Sigmoid colon (tissue), 7 donors: Measurements from ENCODE around the gene SYMPK. TPM values are rescaled to one million over a fixed set of nuclear protein-coding genes. Genes with fewer than 3 reads are reported as not detected.
A peak's percentile ranks its signal among the peaks of the same experiment; 100 is the strongest.

Experiments used
- DNase-seq: peaks from one replicate; pipeline ENCODE4 v3.0.0-alpha.2; 2019
- H3K27ac ChIP-seq, 4 donors: fragments of 200-600 bp; sonication (generic); one replicate each; pipeline ENCODE4 v1.5.1; 2016 to 2019; ENCODE audit warnings: mild to moderate bottlenecking in 1 of 4
- H3K27me3 ChIP-seq, 3 donors: fragments of 200-600 bp; sonication (generic); one replicate each; pipeline ENCODE4 v1.5.1; 2019; ENCODE audit warnings: mild to moderate bottlenecking in 1 of 3
- H3K36me3 ChIP-seq, 4 donors: fragments of 200-600 bp; sonication (generic); one replicate each; pipeline ENCODE4 v1.5.1; 2016 to 2019
- H3K4me1 ChIP-seq, 4 donors: fragments of 200-600 bp; sonication (generic); one replicate each; pipeline ENCODE4 v1.5.1; 2017 to 2019
- H3K4me3 ChIP-seq, 4 donors: fragments of 200-600 bp; sonication (generic); one replicate each; pipeline ENCODE4 v1.5.1; 2017 to 2019; ENCODE audit warnings: mild to moderate bottlenecking in 2 of 4, moderate library complexity in 1 of 4
- H3K9me3 ChIP-seq, 4 donors: fragments of 200-600 bp in 3 of 4; sonication (generic) in 3 of 4; one replicate each; pipeline versions ENCODE4 v1.5.1 to v1.6.1; 2013 to 2019
- EP300 ChIP-seq, 4 donors: sonication (generic); formaldehyde crosslinking; IDR thresholded peaks; one replicate each; pipeline ENCODE4 v1.6.1; 2017; ENCODE audit warnings: antibody characterized with exemption in 4 of 4
- POLR2A ChIP-seq, 2 donors: fragments of 450-650 bp; IDR thresholded peaks; one replicate each; pipeline ENCODE4 v1.6.1; 2016; ENCODE audit warnings: antibody characterized with exemption in 2 of 2, mild to moderate bottlenecking in 2 of 2, moderate library complexity in 2 of 2
- POLR2AphosphoS5 ChIP-seq, 4 donors: sonication (generic); formaldehyde crosslinking; IDR thresholded peaks; one replicate each; pipeline ENCODE4 v1.6.1; 2017; ENCODE audit warnings: antibody characterized with exemption in 4 of 4
- WGBS, 2 donors: extraction: QIAGEN DNeasy Blood & Tissue Kit; methylation state at CpG; one replicate each; pipeline ENCODE4 v1.1.7; 2013; 5-methylcytosine and 5-hydroxymethylcytosine counted together
- intact Hi-C: fragments of 100-400 bp; cut with DNase I; formaldehyde crosslinking; loops from one replicate; pipeline ENCODE4 v1.15.1; 2023
- polyA plus RNA-seq, 3 donors: library from polyadenylated mRNA; stranded (reverse); fragments of 200-250 nt; gene quantifications; one replicate each; pipeline ENCODE4 v1.2.3, GENCODE V29; 2013
- total RNA-seq, 4 donors: library from RNA; depleted of rRNA; stranded (reverse); fragments of >200 nt; gene quantifications; one replicate each; pipeline ENCODE4 v1.1.0, GENCODE V29; 2016
- TF ChIP-seq, protein P1 (sequence below), 4 experiments: fragments of 450-650 bp in 3 of 4; fragments of 200-600 bp in 1 of 4; IDR thresholded peaks; one replicate each; pipeline ENCODE4 v1.5.1; 2016 to 2019; ENCODE audit warnings: antibody characterized with exemption in 4 of 4, mild to moderate bottlenecking in 3 of 4, moderate library complexity in 2 of 4
- donor health status: healthy with polysubstance abuse.
- donor health status: Bipolar disorder and iron deficiency.
- donor health status: healthy.

Gene SYMPK
- total and polyA plus RNA-seq, 7 donors: 18.2 to 84.4 (median 28.5) TPM

DNA sequence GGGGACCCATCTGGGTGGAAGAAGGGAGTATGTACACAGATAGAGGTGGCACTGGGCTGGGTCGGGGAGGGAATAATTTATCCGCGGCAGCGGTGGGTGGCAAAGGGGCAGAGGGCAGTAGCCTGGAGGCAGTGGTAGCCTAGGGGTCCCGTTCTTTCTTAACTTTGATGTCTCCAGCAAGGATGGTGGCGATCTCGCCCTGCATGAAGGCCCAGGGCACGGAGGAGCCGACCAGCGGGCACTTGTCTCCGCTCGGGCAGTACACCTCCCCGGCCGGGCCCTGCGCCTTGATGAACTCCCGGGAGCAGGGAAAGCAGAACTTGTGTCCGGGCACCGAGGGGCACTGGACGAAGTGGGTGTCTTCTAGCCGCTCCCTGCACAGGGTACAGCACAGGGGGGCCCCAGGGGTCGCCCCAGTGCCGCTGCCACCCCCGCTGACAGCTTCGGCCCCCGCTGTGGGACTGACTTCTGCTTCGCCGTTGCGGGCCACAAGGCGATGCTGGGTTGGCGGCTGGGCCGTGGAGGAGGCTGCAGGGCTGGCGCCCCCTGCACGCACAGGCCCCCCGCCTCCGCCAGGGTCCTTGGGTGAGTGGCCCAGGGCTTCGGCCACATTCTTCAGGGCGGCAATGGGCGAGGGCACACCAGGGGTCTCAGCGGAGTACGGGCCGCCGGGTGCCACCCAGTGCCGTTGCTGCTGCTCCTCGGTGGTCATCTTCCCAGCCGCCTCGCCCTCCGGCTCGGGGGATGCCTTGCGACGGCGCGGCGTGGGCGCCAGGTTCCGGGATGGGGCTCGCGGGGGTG, 21.1 kb upstream of the SYMPK start:
- H3K27me3 ChIP-seq: peaks cover 0 to 4% (median 0%) of the 10 kb centered on the region in 3 donors
- TF ChIP-seq, protein P1, sequence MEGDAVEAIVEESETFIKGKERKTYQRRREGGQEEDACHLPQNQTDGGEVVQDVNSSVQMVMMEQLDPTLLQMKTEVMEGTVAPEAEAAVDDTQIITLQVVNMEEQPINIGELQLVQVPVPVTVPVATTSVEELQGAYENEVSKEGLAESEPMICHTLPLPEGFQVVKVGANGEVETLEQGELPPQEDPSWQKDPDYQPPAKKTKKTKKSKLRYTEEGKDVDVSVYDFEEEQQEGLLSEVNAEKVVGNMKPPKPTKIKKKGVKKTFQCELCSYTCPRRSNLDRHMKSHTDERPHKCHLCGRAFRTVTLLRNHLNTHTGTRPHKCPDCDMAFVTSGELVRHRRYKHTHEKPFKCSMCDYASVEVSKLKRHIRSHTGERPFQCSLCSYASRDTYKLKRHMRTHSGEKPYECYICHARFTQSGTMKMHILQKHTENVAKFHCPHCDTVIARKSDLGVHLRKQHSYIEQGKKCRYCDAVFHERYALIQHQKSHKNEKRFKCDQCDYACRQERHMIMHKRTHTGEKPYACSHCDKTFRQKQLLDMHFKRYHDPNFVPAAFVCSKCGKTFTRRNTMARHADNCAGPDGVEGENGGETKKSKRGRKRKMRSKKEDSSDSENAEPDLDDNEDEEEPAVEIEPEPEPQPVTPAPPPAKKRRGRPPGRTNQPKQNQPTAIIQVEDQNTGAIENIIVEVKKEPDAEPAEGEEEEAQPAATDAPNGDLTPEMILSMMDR (IDR thresholded peaks at IDR 0.05): no peak
- TF ChIP-seq POLR2AphosphoS5 (IDR thresholded peaks at IDR 0.05): no peak
- no peak for TF ChIP-seq POLR2A (IDR thresholded peaks at IDR 0.05)
- TF ChIP-seq EP300 (IDR thresholded peaks at IDR 0.05): no peak
- peak overlapping the region in 2 of 4 donors; percentile 2 to 87 for H3K27ac ChIP-seq
- H3K36me3 ChIP-seq: peaks cover 0 to 10% (median 10%) of the 10 kb centered on the region in 4 donors
- H3K4me1 ChIP-seq: peaks cover 0 to 45% (median 40%) of the 10 kb centered on the region in 4 donors
- no peaks in the 10 kb centered on the region for H3K9me3 ChIP-seq
- intact Hi-C loops: loop anchor here (1.0 to 5.0 kb wide), 3 partner anchors 20 to 458 kb away; partner anchors contain the start of genes FOXA3 and RSPH6A
- no peak for DNase-seq
- H3K4me3 ChIP-seq: peak overlapping the region in 3 of 4 donors; percentile 13 to 84 (median 64)
- 77 to 91% methylated on average over 57 of the region's 57 CpGs for WGBS, 2 donors

DNA sequence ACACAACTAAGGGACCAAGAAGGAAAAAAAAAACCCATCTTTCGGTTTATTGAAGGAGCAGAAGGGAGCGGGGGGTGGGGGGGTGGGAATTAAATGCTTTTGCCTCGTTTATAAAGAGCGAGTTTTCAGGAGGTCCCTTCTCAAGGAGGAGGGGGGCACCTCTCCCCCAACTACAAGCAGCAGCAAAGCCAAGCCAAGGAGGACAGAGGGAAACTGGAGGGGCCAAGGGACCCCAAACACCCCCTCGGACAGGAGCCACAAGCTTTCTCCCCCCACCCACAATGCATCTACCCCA, 20.6 kb upstream of the SYMPK start:
- Histone ChIP-seq H3K36me3 (peaks cover 0 to 10% (median 10%) of the 10 kb centered on the region in 4 donors), H3K9me3 (no peaks in the 10 kb centered on the region), H3K27ac (peak overlapping the region in 1 of 4 donors; percentile 2), H3K27me3 (peaks cover 0 to 4% (median 0%) of the 10 kb centered on the region in 3 donors), H3K4me3 (peak overlapping the region in 2 of 4 donors; percentile 13 to 84), H3K4me1 (peaks cover 0 to 45% (median 40%) of the 10 kb centered on the region in 4 donors)
- 11 to 20% methylated on average over 5 of the region's 5 CpGs for WGBS, 2 donors
- intact Hi-C loops: loop anchor here (1.0 to 5.0 kb wide), 3 partner anchors 19 to 459 kb away; partner anchors contain the start of genes FOXA3 and RSPH6A
- no peak for DNase-seq
- TF ChIP-seq, protein P1 (IDR thresholded peaks at IDR 0.05): peak in 1 of 4 experiments; percentile 37
- no peak for TF ChIP-seq POLR2A (IDR thresholded peaks at IDR 0.05)

DNA sequence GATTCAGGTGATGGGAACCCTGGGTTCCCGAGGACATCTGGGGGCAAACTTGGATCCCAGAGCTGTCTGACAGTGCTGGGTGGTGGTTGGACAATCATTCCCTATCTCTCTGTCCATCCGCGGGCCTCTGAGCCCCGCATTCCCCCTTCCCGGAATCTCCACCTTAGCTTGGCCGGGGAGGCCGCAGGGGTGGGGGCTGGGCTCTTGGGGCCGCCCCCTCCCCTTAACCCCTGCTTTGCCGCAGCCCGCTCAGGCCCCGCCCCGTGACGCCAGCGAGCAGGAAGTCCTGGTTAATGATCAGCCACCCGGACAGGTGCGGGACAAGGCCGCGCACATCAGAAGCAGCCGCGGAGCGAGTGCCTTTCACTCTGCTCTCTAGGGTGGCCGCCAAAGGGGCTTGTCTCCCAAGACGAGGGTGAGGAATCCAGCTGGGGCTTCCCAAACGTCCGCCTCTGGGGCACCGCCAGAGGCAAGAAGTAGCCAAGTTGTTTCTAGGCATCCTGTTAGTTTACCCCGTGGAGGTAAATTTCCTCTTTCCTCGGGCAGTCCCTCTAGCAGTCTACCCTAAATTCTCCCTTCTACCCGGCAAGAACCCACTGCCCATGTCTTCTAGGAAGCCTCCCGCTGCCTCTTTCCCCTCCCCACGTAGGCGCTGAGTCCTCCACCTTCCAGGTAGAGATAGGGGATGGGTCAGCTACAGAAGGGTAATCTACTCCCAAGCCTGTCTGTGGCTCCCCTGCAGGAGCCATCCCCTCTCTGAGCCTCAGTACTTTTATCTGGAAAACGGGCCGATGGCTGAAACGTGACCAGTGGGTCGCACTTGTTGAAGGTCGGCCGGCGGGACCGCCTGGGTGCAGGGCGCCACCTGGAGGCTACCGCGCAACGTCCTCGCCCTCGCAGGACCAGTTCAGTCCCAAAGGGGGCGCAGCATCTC, 20.0 kb upstream of the SYMPK start:
- H3K27ac ChIP-seq: peak overlapping the region in 2 of 4 donors; percentile 24 to 27
- intact Hi-C loops: loop anchor here (1.0 to 5.0 kb wide), 3 partner anchors 19 to 459 kb away; partner anchors contain the start of genes FOXA3 and RSPH6A
- TF ChIP-seq, protein P1 (IDR thresholded peaks at IDR 0.05): peak; percentile 71 to 88 (median 82)
- TF ChIP-seq POLR2A (IDR thresholded peaks at IDR 0.05): peak in 1 of 2 donors; percentile 72
- no peak for TF ChIP-seq POLR2AphosphoS5 (IDR thresholded peaks at IDR 0.05)

DNA sequence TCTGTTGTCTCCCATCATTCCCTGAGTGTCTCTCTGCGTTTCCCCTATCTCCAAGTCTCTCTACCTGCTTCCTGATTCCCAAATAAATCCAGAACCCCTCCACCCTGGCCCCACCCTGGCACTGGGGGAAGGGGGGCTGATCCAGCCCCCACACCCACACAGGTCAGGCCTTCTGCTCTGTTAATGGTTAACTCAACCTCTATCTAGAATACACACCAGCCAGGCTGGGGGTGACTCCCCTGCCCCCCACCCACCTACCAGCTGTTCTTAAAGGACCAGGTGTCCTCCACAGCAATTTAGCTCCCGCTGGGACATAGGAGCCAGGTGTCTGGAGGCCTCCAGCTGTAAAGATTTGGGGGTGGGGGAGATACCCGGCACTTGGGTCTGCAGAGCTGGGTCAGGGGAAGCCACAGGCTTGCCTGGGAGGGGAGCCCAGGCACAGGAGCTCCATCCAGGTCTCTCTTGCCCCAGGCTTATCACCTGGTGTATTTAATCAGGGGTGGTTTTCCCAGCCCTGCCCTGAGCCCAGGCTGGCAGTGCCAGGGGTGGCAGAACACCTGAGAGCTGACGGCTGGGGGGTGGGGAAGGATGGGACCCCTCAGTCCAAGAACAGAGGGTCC, 19.1 kb upstream of the SYMPK start:
- H3K36me3 ChIP-seq: peaks cover 0 to 10% (median 10%) of the 10 kb centered on the region in 4 donors
- 12 to 49% methylated on average over 4 of the region's 4 CpGs for WGBS, 2 donors
- no peaks in the 10 kb centered on the region for H3K9me3 ChIP-seq
- H3K27ac ChIP-seq: no peak overlapping the region
- intact Hi-C loops: loop anchor here (5.0 kb wide), 2 partner anchors 65 to 460 kb away; partner anchors contain the start of gene RSPH6A
- DNase-seq: no peak
- H3K4me3 ChIP-seq: peak overlapping the region in 1 of 4 donors; percentile 25
- TF ChIP-seq, protein P1 (IDR thresholded peaks at IDR 0.05): no peak
- TF ChIP-seq POLR2A (IDR thresholded peaks at IDR 0.05) (no peak), POLR2AphosphoS5 (IDR thresholded peaks at IDR 0.05) (no peak)
- H3K4me1 ChIP-seq: peaks cover 0 to 40% (median 37%) of the 10 kb centered on the region in 4 donors
- peaks cover 0 to 11% (median 1%) of the 10 kb centered on the region in 3 donors for H3K27me3 ChIP-seq

More for the DNA sequence above, 20.0 kb upstream of the SYMPK start:
- Histone ChIP-seq H3K27me3 (peaks cover 0 to 4% (median 0%) of the 10 kb centered on the region in 3 donors), H3K9me3 (no peaks in the 10 kb centered on the region), H3K4me3 (peak overlapping the region in 3 of 4 donors; percentile 13 to 25 (median 22)), H3K4me1 (peaks cover 0 to 45% (median 40%) of the 10 kb centered on the region in 4 donors), H3K36me3 (peaks cover 0 to 10% (median 10%) of the 10 kb centered on the region in 4 donors)
- WGBS, 2 donors: 7 to 20% methylated on average over 47 of the region's 47 CpGs
- peak; percentile 91 for DNase-seq
